HG02973 (cell line): ENCODE measurements around the gene FOXD4L5.
"Not testable (repeated sequence)": the region's sequence is repeated elsewhere in the genome, so short reads cannot be mapped to it uniquely, and the experiment has no call there.

Experiments
- ATAC-seq: cut with Tn5 transposase; IDR thresholded peaks from one replicate; pipeline ENCODE4 v1.9.1; 2021; ENCODE audit warnings: moderate library complexity; ENCODE audit not compliant: unreplicated experiment

FOXD4L5 gene

DNA sequence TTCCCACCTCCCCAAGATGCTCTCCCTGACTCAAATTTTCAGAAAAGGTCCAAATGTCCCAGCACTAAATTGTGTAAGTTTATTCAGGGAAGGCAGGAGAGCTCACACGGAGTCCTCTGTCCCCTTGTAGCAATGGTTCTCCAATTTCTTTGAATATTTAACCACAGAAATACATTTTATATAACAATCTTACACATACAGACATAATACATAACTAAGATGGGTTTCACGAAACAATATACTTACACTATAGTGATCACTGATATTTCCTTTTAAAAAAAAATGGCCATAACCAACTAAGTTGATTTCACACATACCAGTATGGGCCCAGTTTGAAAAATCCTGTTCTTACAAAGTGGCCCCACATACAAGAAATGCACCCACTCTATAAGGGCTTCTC, at the start of gene FOXD4L5:
FOXD4L5 (minus strand) TSS at position 101 of the 400 bp plus-strand sequence. CDS start 832 bp downstream, outside the sequence.
- not testable (repeated sequence) for ATAC-seq

DNA sequence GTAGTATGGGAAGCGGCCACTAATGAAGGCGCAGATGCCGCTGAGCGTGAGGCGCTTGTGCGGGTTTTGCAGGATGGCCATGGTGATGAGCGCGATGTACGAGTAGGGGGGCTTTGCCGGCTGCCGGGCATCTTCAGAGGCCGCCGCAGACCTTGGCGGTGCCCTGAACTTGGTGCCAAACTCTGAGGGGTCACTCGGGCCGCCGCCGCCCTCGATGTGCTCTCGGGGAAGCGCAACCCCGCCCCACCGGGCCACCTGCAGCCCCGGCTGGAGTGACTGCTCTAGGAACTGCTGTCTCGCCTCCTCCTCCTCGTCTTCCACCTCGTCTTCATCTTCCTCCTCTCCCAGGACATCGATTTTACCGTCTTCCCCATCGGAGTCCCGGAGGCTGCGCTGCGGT, 1.1 kb downstream of the FOXD4L5 start:
- ATAC-seq, result not testable (repeated sequence)

DNA sequence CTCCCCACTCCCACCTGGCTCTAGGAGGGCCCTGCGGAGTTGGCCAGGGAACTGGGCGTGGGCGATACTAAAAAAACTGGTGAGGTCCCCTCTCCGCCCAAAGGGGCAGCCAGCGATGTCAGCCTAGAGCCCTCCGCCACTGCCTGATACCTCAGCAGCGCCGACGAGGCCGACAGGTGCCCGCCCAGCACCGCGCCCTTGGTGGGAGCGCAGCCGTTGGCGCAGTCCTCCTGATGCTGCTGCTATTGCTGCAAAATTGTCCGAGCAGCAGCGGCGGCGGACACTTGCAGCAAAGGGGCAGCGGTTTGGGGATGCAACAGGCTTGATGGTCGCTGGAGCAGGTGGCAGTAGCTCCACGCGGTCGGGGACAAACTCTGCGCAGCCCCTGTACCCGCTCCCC, 2.0 kb downstream of the FOXD4L5 start:
- ATAC-seq, result not testable (repeated sequence)
